Measurements from ENCODE around the gene AOPEP. TPM values are rescaled to one million over a fixed set of nuclear protein-coding genes. Genes with fewer than 3 reads are reported as not detected.
A peak's percentile ranks its signal among the peaks of the same experiment; 100 is the strongest.

AOPEP gene
- total RNA-seq, 1 donor from 2014 or later = 305 TPM

GRCh38 chr9:94912700-94913249 lies 186.3 kb downstream of the AOPEP start:
- intact Hi-C loops (cut with DNase I) = no loop called here
- no peak for TF ChIP-seq POLR2A (IDR thresholded peaks at IDR 0.05)
- TF ChIP-seq CTCF (IDR thresholded peaks at IDR 0.05) = no peak
- no peak for TF ChIP-seq POLR2AphosphoS5 (IDR thresholded peaks at IDR 0.05; ENCODE audit: insufficient read depth in 1 of 2, low read depth in 1 of 2)
- H3K27me3 ChIP-seq = no peaks in the 10 kb centered on the region
- H3K4me3 ChIP-seq = no peak overlapping the region
- H3K27ac ChIP-seq = no peak overlapping the region
- H3K4me1 ChIP-seq = peaks cover 42% of the 10 kb centered on the region
- DNase-seq (ENCODE audit: extremely low spot score in 2 of 2) = peak in 1 of 2 donors; percentile 83
- no peaks in the 10 kb centered on the region for H3K36me3 ChIP-seq
- H3K9me3 ChIP-seq = no peaks in the 10 kb centered on the region

- H3K27ac ChIP-seq = peak overlapping the region; percentile 27
- H3K9me3 ChIP-seq = no peaks in the 10 kb centered on the region
- intact Hi-C loops (cut with DNase I) = no loop called here
- H3K27me3 ChIP-seq = no peaks in the 10 kb centered on the region
- H3K4me1 ChIP-seq = peaks cover 43% of the 10 kb centered on the region
- DNase-seq (ENCODE audit: extremely low spot score in 2 of 2) = peak in 1 of 2 donors; percentile 1
- H3K4me3 ChIP-seq = no peak overlapping the region
- no peaks in the 10 kb centered on the region for H3K36me3 ChIP-seq
- TF ChIP-seq POLR2A (IDR thresholded peaks at IDR 0.05) = no peak
- no peak for TF ChIP-seq CTCF (IDR thresholded peaks at IDR 0.05)
- no peak for TF ChIP-seq POLR2AphosphoS5 (IDR thresholded peaks at IDR 0.05; ENCODE audit: insufficient read depth in 1 of 2, low read depth in 1 of 2)
Observed at GRCh38 chr9:94913550-94913949, 187.1 kb downstream of the AOPEP start.

- H3K9me3 ChIP-seq = no peaks in the 10 kb centered on the region
- H3K27ac ChIP-seq = peak overlapping the region; percentile 27
- H3K4me1 ChIP-seq = peaks cover 62% of the 10 kb centered on the region
- TF ChIP-seq POLR2A (IDR thresholded peaks at IDR 0.05) (no peak), POLR2AphosphoS5 (IDR thresholded peaks at IDR 0.05; ENCODE audit: insufficient read depth in 1 of 2, low read depth in 1 of 2) (peak in 1 of 2 donors; percentile 19), CTCF (IDR thresholded peaks at IDR 0.05) (peak in 1 of 3 experiments; percentile 7)
- H3K27me3 ChIP-seq = no peaks in the 10 kb centered on the region
- intact Hi-C loops (cut with DNase I) = no loop called here
- no peaks in the 10 kb centered on the region for H3K36me3 ChIP-seq
- H3K4me3 ChIP-seq = no peak overlapping the region
- DNase-seq (ENCODE audit: extremely low spot score in 2 of 2) = peak; percentile 28 to 85
Observed at GRCh38 chr9:94915476-94916450, 189.3 kb downstream of the AOPEP start.

GRCh38 chr9:94916956-94917355 lies 190.5 kb downstream of the AOPEP start:
- H3K27me3 ChIP-seq = no peaks in the 10 kb centered on the region
- no peaks in the 10 kb centered on the region for H3K9me3 ChIP-seq
- no peak overlapping the region for H3K4me3 ChIP-seq
- H3K36me3 ChIP-seq = no peaks in the 10 kb centered on the region
- peaks cover 73% of the 10 kb centered on the region for H3K4me1 ChIP-seq
- peak in 1 of 2 donors; percentile 82 for DNase-seq (ENCODE audit: extremely low spot score in 2 of 2)
- peak overlapping the region; percentile 54 for H3K27ac ChIP-seq
- intact Hi-C loops (cut with DNase I) = no loop called here
- TF ChIP-seq CTCF (IDR thresholded peaks at IDR 0.05) = no peak
- TF ChIP-seq POLR2A (IDR thresholded peaks at IDR 0.05) = no peak
- no peak for TF ChIP-seq POLR2AphosphoS5 (IDR thresholded peaks at IDR 0.05; ENCODE audit: insufficient read depth in 1 of 2, low read depth in 1 of 2)
